ENCODE measurements around the gene WFDC9. TPM values are rescaled to one million over a fixed set of nuclear protein-coding genes. Genes with fewer than 3 reads are reported as not detected.

The WFDC9 gene
- total RNA-seq, 1 experiment from 2014 or later = not detected

- Histone ChIP-seq H3K79me2 (ENCODE audit: insufficient read depth, low read length) (no peaks in the 10 kb centered on the region), H3K4me2 (ENCODE audit: insufficient read depth, insufficient read length, low read length) (no peak overlapping the region), H3K27ac (ENCODE audit: insufficient read length, low read depth, low read length) (no peak overlapping the region), H2BK12ac (ENCODE audit: insufficient read length, low read depth, low read length) (no peak overlapping the region), H4K20me1 (ENCODE audit: control insufficient read depth, insufficient read depth, insufficient read length) (no peaks in the 10 kb centered on the region), H3K9me3 (ENCODE audit: control insufficient read depth, low read depth, low read length) (no peaks in the 10 kb centered on the region), H4K8ac (replicated peaks; ENCODE audit: insufficient read length, low read depth, low read length) (no peak overlapping the region), H3K79me1 (ENCODE audit: insufficient read depth, low read depth, low read length, poor library complexity, severe bottlenecking) (no peaks in the 10 kb centered on the region), H2AK5ac (ENCODE audit: insufficient read length, low read length) (no peak overlapping the region), H2AFZ (ENCODE audit: low read length) (no peak overlapping the region), H3K14ac (ENCODE audit: insufficient read depth, low read length) (no peak overlapping the region), H3K56ac (ENCODE audit: insufficient read length, low read depth, low read length) (no peak overlapping the region), H4K91ac (ENCODE audit: insufficient read length, low read depth, low read length) (no peak overlapping the region), H3K4ac (ENCODE audit: low read depth, low read length) (no peak overlapping the region), H3K4me1 (ENCODE audit: insufficient read depth, low read length) (no peaks in the 10 kb centered on the region), H3K27me3 (ENCODE audit: insufficient read depth, low read length) (no peaks in the 10 kb centered on the region), H3K23ac (ENCODE audit: insufficient read length, low read depth, low read length) (no peak overlapping the region), H2BK120ac (ENCODE audit: low read depth, low read length, poor library complexity, severe bottlenecking) (no peak overlapping the region), H3T11ph (ENCODE audit: low read length) (no peak overlapping the region), H3K9ac (ENCODE audit: extremely low read depth, insufficient read length, low read length) (no peak overlapping the region), H2BK15ac (ENCODE audit: low read depth, low read length) (no peak overlapping the region), H4K5ac (ENCODE audit: insufficient read length, low read depth, low read length) (no peak overlapping the region), H2BK5ac (ENCODE audit: insufficient read length, low read length) (no peak overlapping the region), H3K18ac (ENCODE audit: insufficient read length, low read depth, low read length) (no peak overlapping the region), H2BK20ac (ENCODE audit: low read depth, low read length, poor library complexity, severe bottlenecking) (no peak overlapping the region), H3K23me2 (ENCODE audit: insufficient read length, low read depth, low read length, poor library complexity, severe bottlenecking) (no peaks in the 10 kb centered on the region)
- Mint-ChIP-seq H3K27me3 (ENCODE audit: low read depth) (no peaks in the 10 kb centered on the region), H3K27ac (no peak overlapping the region), H3K36me3 (ENCODE audit: insufficient read depth in 1 of 3, low read depth in 3 of 3) (no peaks in the 10 kb centered on the region), H3K4me1 (no peaks in the 10 kb centered on the region), H3K9me3 (peaks cover 0 to 2% of the 10 kb centered on the region in 2 experiments; a peak in 1 of 5 replicates), H3K4me3 (no peak overlapping the region)
- no CpG with 5 or more reads among the region's 2 CpGs for WGBS (ENCODE audit: extremely low coverage, insufficient read length, low lambda C conversion rate)
- TF ChIP-seq CTCF (conservative IDR thresholded peaks at IDR 0.05) = no peak
- DNase-seq = no peak
These were observed 9.5 kb downstream of the WFDC9 start for GRCh38 chr20:45621593-45621992.
